Urinary bladder (tissue), 4 donors: ENCODE measurements around the gene FUT6. TPM values are rescaled to one million over a fixed set of nuclear protein-coding genes. Genes with fewer than 3 reads are reported as not detected.
"Not testable (repeated sequence)": the region's sequence is repeated elsewhere in the genome, so short reads cannot be mapped to it uniquely, and the experiment has no call there.

Experiments
- DNase-seq: peaks from one replicate; pipeline ENCODE4 v3.0.0-alpha.2; 2015; ENCODE audit errors: extremely low spot score
- H3K27ac ChIP-seq: one replicate; pipeline ENCODE4 v1.5.1; 2013; ENCODE audit warnings: low read depth, mild to moderate bottlenecking, moderate library complexity
- H3K36me3 ChIP-seq: one replicate; pipeline ENCODE4 v1.6.1; 2013; ENCODE audit warnings: mild to moderate bottlenecking, moderate library complexity; ENCODE audit not compliant: insufficient read depth
- H3K4me1 ChIP-seq: one replicate; pipeline ENCODE4 v1.6.1; 2013; ENCODE audit warnings: mild to moderate bottlenecking, moderate library complexity; ENCODE audit not compliant: insufficient read depth
- H3K4me3 ChIP-seq: one replicate; pipeline ENCODE4 v1.5.1; 2013; ENCODE audit warnings: low read depth, low read length
- WGBS: extraction: QIAGEN DNeasy Blood & Tissue Kit; methylation state at CpG from one replicate; pipeline ENCODE4 v1.1.7; 2013; 5-methylcytosine and 5-hydroxymethylcytosine counted together
- polyA plus RNA-seq: library from polyadenylated mRNA; stranded (reverse); fragments of 200-250 nt; gene quantifications from one replicate; pipeline ENCODE4 v1.2.3, GENCODE V29; 2013
- total RNA-seq: library from RNA; depleted of rRNA; stranded (reverse); fragments of >200 nt; gene quantifications from one replicate; pipeline ENCODE4 v1.2.3, GENCODE V29; 2014
- donor health status: healthy with polysubstance abuse.
- donor health status: healthy.

FUT6 gene
- total and polyA plus RNA-seq, 2 donors = 0.03 TPM; not detected in 1

GRCh38 chr19:5786593-5787408 is 52.7 kb downstream of the FUT6 start:
- peaks cover 7% of the 10 kb centered on the region for H3K36me3 ChIP-seq
- H3K4me3 ChIP-seq = no peak overlapping the region
- no peak for DNase-seq
- 93% methylated on average over 44 of the region's 44 CpGs for WGBS
- no peak overlapping the region for H3K27ac ChIP-seq
- no peaks in the 10 kb centered on the region for H3K4me1 ChIP-seq

- WGBS = 93% methylated on average over 37 of the region's 37 CpGs
- no peak for DNase-seq
- Histone ChIP-seq H3K27ac (no peak overlapping the region), H3K4me3 (no peak overlapping the region), H3K36me3 (peaks cover 7% of the 10 kb centered on the region), H3K4me1 (no peaks in the 10 kb centered on the region)
Observed at GRCh38 chr19:5785423-5785822, 54.1 kb downstream of the FUT6 start.

- no peaks in the 10 kb centered on the region for H3K4me1 ChIP-seq
- peaks cover 7% of the 10 kb centered on the region for H3K36me3 ChIP-seq
- H3K27ac ChIP-seq = no peak within 1 kb of the TSS
- WGBS = 94% methylated on average over 15 of the region's 15 CpGs
- H3K4me3 ChIP-seq = no peak within 1 kb of the TSS
- DNase-seq = no peak
Observed at GRCh38 chr19:5784581-5785147, 54.8 kb downstream of the FUT6 start, which contains the start of gene PRR22. PRR22 (minus strand) TSS chr19:5784746; CDS start chr19:5784660, 86 bp downstream.

GRCh38 chr19:5782945-5783919 is 56.3 kb downstream of the FUT6 start:
- H3K4me3 ChIP-seq = no peak overlapping the region
- H3K27ac ChIP-seq = no peak overlapping the region
- no peak for DNase-seq
- H3K4me1 ChIP-seq = no peaks in the 10 kb centered on the region
- peaks cover 4% of the 10 kb centered on the region for H3K36me3 ChIP-seq
- 80% methylated on average over 48 of the region's 48 CpGs for WGBS

- H3K4me1 ChIP-seq = no peaks in the 10 kb centered on the region
- H3K27ac ChIP-seq = no peak overlapping the region
- no peak overlapping the region for H3K4me3 ChIP-seq
- H3K36me3 ChIP-seq = peaks cover 4% of the 10 kb centered on the region
- no peak for DNase-seq
- WGBS = 81% methylated on average over 9 of the region's 9 CpGs
Observed at GRCh38 chr19:5782322-5782721, 57.2 kb downstream of the FUT6 start.

GRCh38 chr19:5780916-5781315 is 58.6 kb downstream of the FUT6 start:
- H3K36me3 ChIP-seq, H3K4me1 ChIP-seq, H3K4me3 ChIP-seq, H3K27ac ChIP-seq, DNase-seq: not testable (repeated sequence)
- WGBS = 83% methylated on average over 11 of the region's 11 CpGs

Other genes starting within 250 kb of the FUT6 start
- gene SAFB2, start 216.9 kb downstream of the FUT6 start, total RNA-seq = 47.9 TPM
- gene SAFB2, start 216.9 kb downstream of the FUT6 start, polyA plus RNA-seq = 53.5 TPM
- 63.3 TPM for gene SAFB, start 216.6 kb downstream of the FUT6 start, total RNA-seq
- gene SAFB, start 216.6 kb downstream of the FUT6 start, polyA plus RNA-seq = 69.3 TPM
- gene MICOS13, start 159.2 kb downstream of the FUT6 start, total RNA-seq = 18.8 TPM
- gene MICOS13, start 159.2 kb downstream of the FUT6 start, polyA plus RNA-seq = 98.4 TPM
- gene HSD11B1L, start 158.7 kb downstream of the FUT6 start, total RNA-seq = 3.6 TPM
- 17.5 TPM for gene HSD11B1L, start 158.7 kb downstream of the FUT6 start, polyA plus RNA-seq
- 287 TPM for gene RPL36, start 149.4 kb downstream of the FUT6 start, total RNA-seq
- 1,053 TPM for gene RPL36, start 149.4 kb downstream of the FUT6 start, polyA plus RNA-seq
- 21.7 TPM for gene LONP1, start 119.6 kb downstream of the FUT6 start, total RNA-seq
- gene LONP1, start 119.6 kb downstream of the FUT6 start, polyA plus RNA-seq = 58.9 TPM
- not detected for gene CATSPERD, start 119.1 kb downstream of the FUT6 start, total RNA-seq
- gene CATSPERD, start 119.1 kb downstream of the FUT6 start, polyA plus RNA-seq = not detected
- 0.48 TPM for gene PRR22, start 55.0 kb downstream of the FUT6 start, total RNA-seq
- 2.3 TPM for gene PRR22, start 55.0 kb downstream of the FUT6 start, polyA plus RNA-seq
- 9.6 TPM for gene DUS3L, start 48.5 kb downstream of the FUT6 start, total RNA-seq
- gene DUS3L, start 48.5 kb downstream of the FUT6 start, polyA plus RNA-seq = 32.8 TPM
- 2.5 TPM for gene NRTN, start 34.6 kb downstream of the FUT6 start, total RNA-seq
- gene NRTN, start 34.6 kb downstream of the FUT6 start, polyA plus RNA-seq = 9.8 TPM
- gene FUT3, start 11.7 kb upstream of the FUT6 start, total RNA-seq = 0.63 TPM
- 0.29 TPM for gene FUT3, start 11.7 kb upstream of the FUT6 start, polyA plus RNA-seq
- not detected for gene FUT5, start 30.8 kb upstream of the FUT6 start, total RNA-seq
- not detected for gene FUT5, start 30.8 kb upstream of the FUT6 start, polyA plus RNA-seq
- 114 TPM for gene NDUFA11, start 64.1 kb upstream of the FUT6 start, total RNA-seq
- gene NDUFA11, start 64.1 kb upstream of the FUT6 start, polyA plus RNA-seq = 520 TPM
- gene VMAC, start 65.2 kb upstream of the FUT6 start, total RNA-seq = 10.7 TPM
- 6.5 TPM for gene VMAC, start 65.2 kb upstream of the FUT6 start, polyA plus RNA-seq
- gene CAPS, start 74.6 kb upstream of the FUT6 start, total RNA-seq = 26.5 TPM
- 41.9 TPM for gene CAPS, start 74.6 kb upstream of the FUT6 start, polyA plus RNA-seq
- gene RANBP3, start 138.4 kb upstream of the FUT6 start, total RNA-seq = 44.2 TPM
- 106 TPM for gene RANBP3, start 138.4 kb upstream of the FUT6 start, polyA plus RNA-seq